GM23248 (cell line): ENCODE measurements around the gene STK24.

Experiments used
- EZH2 ChIP-seq: fragments of 200-600 bp; sonication (generic); IDR thresholded peaks from 2 replicates; pipeline ENCODE4 v1.6.1; 2018; ENCODE audit warnings: antibody characterized with exemption, mild to moderate bottlenecking; ENCODE audit not compliant: insufficient read depth, poor library complexity, severe bottlenecking
- EZH2phosphoT487 ChIP-seq: fragments of 200-600 bp; sonication (generic); IDR thresholded peaks from 2 replicates; pipeline ENCODE4 v1.6.1; 2018; ENCODE audit warnings: antibody characterized with exemption, moderate library complexity, mild to moderate bottlenecking, low read depth; ENCODE audit not compliant: insufficient read depth

DNA sequence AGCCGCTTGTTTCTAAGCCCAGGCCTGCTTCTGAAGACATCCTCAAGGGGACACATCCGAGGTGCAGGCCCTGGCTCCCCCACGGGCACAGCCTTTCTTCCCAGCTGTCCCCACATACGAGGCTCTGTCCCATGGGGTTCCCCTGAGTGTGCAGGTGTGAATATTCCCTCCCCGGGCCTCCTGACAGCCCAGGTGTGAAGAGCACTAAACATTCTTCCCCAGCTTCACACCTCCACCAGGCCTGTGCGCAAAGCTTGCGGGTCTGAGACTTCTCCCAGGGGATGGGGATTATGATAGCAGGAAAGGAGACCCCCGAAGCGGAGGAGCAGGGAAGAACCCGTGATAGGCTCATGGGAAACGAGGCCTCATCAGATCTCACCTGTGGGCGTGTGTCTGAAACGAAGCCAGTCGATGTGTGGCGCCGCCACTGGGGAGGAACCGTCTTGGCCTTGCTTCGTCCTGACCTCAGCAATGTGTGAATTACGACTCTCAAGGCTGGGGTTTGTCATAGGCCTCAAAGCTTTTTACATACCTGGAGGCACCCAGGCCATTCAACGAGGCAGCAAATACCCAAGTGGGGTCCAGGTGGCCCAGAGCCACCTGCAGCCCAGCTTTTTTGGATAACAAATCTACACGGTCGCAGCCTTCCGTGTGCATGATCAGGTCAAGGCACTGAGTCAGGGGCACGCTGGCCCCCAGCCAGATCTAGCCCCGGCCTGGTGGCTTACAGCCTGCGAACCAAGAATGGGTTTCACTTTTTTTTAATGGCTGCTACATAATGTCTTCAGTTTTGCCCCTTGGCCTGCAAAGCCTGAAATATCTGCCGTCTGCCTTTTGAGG lies 134.3 kb downstream of the STK24 start:
- TF ChIP-seq EZH2 (no peak), EZH2phosphoT487 (no peak)
